OCI-LY7 (cell line): ENCODE data around the gene GFAP. TPM values are rescaled to one million over a fixed set of nuclear protein-coding genes. Genes with fewer than 3 reads are reported as not detected.

Source experiments
- BruUV-seq: library from RNA; stranded (reverse); fragments of 400-500 nt; replicated peaks from 2 replicates; lab custom pipeline; 2021; lab: Mats Ljungman, UMichigan
- CTCF ChIA-PET: fragments of 300-600 bp; sonication (Branson Sonifier 250); formaldehyde crosslinking; loops from one replicate; lab custom pipeline; 2022; ENCODE audit warnings: antibody characterized with exemption; ENCODE audit not compliant: unreplicated experiment; lab: Charles Lee
- POLR2A ChIA-PET: fragments of 300-600 bp; sonication (Branson Sonifier 250); formaldehyde crosslinking; loops from one replicate; lab custom pipeline; 2022; ENCODE audit warnings: antibody characterized with exemption; lab: Charles Lee
- DNase-seq: peaks from one replicate; pipeline ENCODE4 v3.0.0-alpha.2; 2015; ENCODE audit warnings: low spot score
- H2AFZ ChIP-seq: fragments of 200-600 bp; sonication (generic), shearing (Covaris generic); 2 replicates; pipeline ENCODE4 v1.6.1; 2014; ENCODE audit warnings: mild to moderate bottlenecking, antibody characterized with exemption, low read length, moderate library complexity
- H3K27ac ChIP-seq: fragments of 200-600 bp; sonication (generic); 2 replicates; pipeline ENCODE4 v1.5.1; 2014; ENCODE audit warnings: mixed run types, low read depth, mild to moderate bottlenecking, moderate library complexity, low read length, inconsistent platforms; ENCODE audit not compliant: poor library complexity, severe bottlenecking
- H3K36me3 ChIP-seq: fragments of 200-600 bp; sonication (generic); 2 replicates; pipeline ENCODE4 v1.6.1; 2014; ENCODE audit warnings: mild to moderate bottlenecking, antibody characterized with exemption, low read length, moderate library complexity, mixed read lengths; ENCODE audit not compliant: insufficient read depth
- H3K4me1 ChIP-seq: fragments of 200-600 bp; sonication (generic); 2 replicates; pipeline ENCODE4 v1.5.1; 2014; ENCODE audit warnings: mild to moderate bottlenecking, low read length; ENCODE audit not compliant: insufficient read depth, poor library complexity, severe bottlenecking
- H3K4me2 ChIP-seq: fragments of 200-600 bp; sonication (generic); 2 replicates; pipeline ENCODE4 v1.6.1; 2014; ENCODE audit warnings: mild to moderate bottlenecking, low read length
- H3K4me3 ChIP-seq: fragments of 200-600 bp; sonication (generic); 2 replicates; pipeline ENCODE4 v1.5.1; 2014; ENCODE audit warnings: mild to moderate bottlenecking, low read depth, low read length; ENCODE audit not compliant: poor library complexity, severe bottlenecking
- H3K79me2 ChIP-seq: fragments of 200-600 bp; sonication (generic); 2 replicates; pipeline ENCODE4 v1.6.1; 2016; ENCODE audit warnings: low read depth, mild to moderate bottlenecking, low read length, moderate library complexity, mixed read lengths; ENCODE audit not compliant: insufficient read depth
- H3K9me2 ChIP-seq: fragments of 200-600 bp; sonication (generic); 2 replicates; pipeline ENCODE4 v1.6.1; 2016; ENCODE audit warnings: mild to moderate bottlenecking, low read length, mixed read lengths; ENCODE audit not compliant: insufficient read depth
- H3K9me3 ChIP-seq: fragments of 200-600 bp; sonication (generic); 2 replicates; pipeline ENCODE4 v1.6.1; 2014; ENCODE audit warnings: mild to moderate bottlenecking, mixed run types, low read length, mixed read lengths
- H4K20me1 ChIP-seq: fragments of 200-600 bp; sonication (generic); 2 replicates; pipeline ENCODE4 v1.6.1; 2014; ENCODE audit warnings: mild to moderate bottlenecking, antibody characterized with exemption, low read length, moderate library complexity, mixed read lengths; ENCODE audit not compliant: insufficient read depth
- CTCF ChIP-seq: fragments of 200-600 bp; sonication (generic); conservative IDR thresholded peaks from 2 replicates; pipeline ENCODE4 v1.5.1; 2014; ENCODE audit warnings: mild to moderate bottlenecking, antibody characterized with exemption, low read length, moderate library complexity, mixed read lengths
- EZH2phosphoT487 ChIP-seq: fragments of 200-600 bp; sonication (generic); IDR thresholded peaks from 2 replicates; pipeline ENCODE4 v1.6.1; 2018; ENCODE audit warnings: low read depth, borderline replicate concordance, mild to moderate bottlenecking, mixed run types, antibody characterized with exemption, low read length, moderate library complexity, mixed read lengths
- intact Hi-C: fragments of 100-400 bp; cut with micrococcal nuclease; formaldehyde crosslinking; loops from one replicate; pipeline ENCODE4 v1.10.0; 2022; ENCODE audit not compliant: unreplicated experiment
- total RNA-seq, 2 experiments: library from RNA; depleted of rRNA in 1 of 2; stranded (reverse); fragments of >200 nt in 1 of 2; shearing (Covaris generic) in 1 of 2; gene quantifications; 2 replicates each; pipeline ENCODE4 v1.2.3, GENCODE V29; 2014 to 2022

The GFAP gene
- total RNA-seq, 2 experiments from 2014 or later, result not detected

GRCh38 chr17:44878627-44879221 lies 36.6 kb downstream of the GFAP start:
- Histone ChIP-seq H3K27ac (no peak overlapping the region), H3K79me2 (no peaks in the 10 kb centered on the region), H3K4me2 (no peak overlapping the region), H3K36me3 (peaks cover 91% of the 10 kb centered on the region), H3K9me3 (no peaks in the 10 kb centered on the region), H2AFZ (no peak overlapping the region), H3K4me1 (no peaks in the 10 kb centered on the region), H3K9me2 (no peaks in the 10 kb centered on the region), H4K20me1 (no peaks in the 10 kb centered on the region), H3K4me3 (no peak overlapping the region)
- POLR2A ChIA-PET, result interaction anchor here (0.5 kb wide), 1 partner anchor 163 kb away, joined by 4 read pairs; no protein-coding TSS in a partner anchor
- TSS peak; percentile 37 for BruUV-seq
- intact Hi-C loops, result no loop called here
- TF ChIP-seq CTCF, result peak; percentile 90
- TF ChIP-seq EZH2phosphoT487, result no peak
- DNase-seq, result peak; percentile 50
- CTCF ChIA-PET, result no interaction called here

GRCh38 chr17:44877121-44877520 lies 38.2 kb downstream of the GFAP start:
- DNase-seq, result no peak
- Histone ChIP-seq H3K9me3 (no peaks in the 10 kb centered on the region), H3K4me1 (no peaks in the 10 kb centered on the region), H3K27ac (no peak overlapping the region), H3K79me2 (no peaks in the 10 kb centered on the region), H2AFZ (no peak overlapping the region), H3K4me2 (no peak overlapping the region), H3K4me3 (no peak overlapping the region), H3K9me2 (no peaks in the 10 kb centered on the region), H4K20me1 (no peaks in the 10 kb centered on the region), H3K36me3 (peaks cover 89% of the 10 kb centered on the region)
- ChIA-PET POLR2A (interaction anchor here (0.5 kb wide), 1 partner anchor 109 kb away, joined by 4 read pairs; no protein-coding TSS in a partner anchor), CTCF (no interaction called here)
- intact Hi-C loops, result no loop called here
- TF ChIP-seq EZH2phosphoT487 (no peak), CTCF (no peak)
- BruUV-seq, result no TSS peak

GRCh38 chr17:44875761-44876160 lies 39.5 kb downstream of the GFAP start:
- Histone ChIP-seq H3K79me2 (no peaks in the 10 kb centered on the region), H3K4me3 (no peak overlapping the region), H3K36me3 (peaks cover 91% of the 10 kb centered on the region), H3K4me2 (no peak overlapping the region), H3K9me2 (no peaks in the 10 kb centered on the region), H2AFZ (no peak overlapping the region), H3K27ac (no peak overlapping the region), H3K9me3 (no peaks in the 10 kb centered on the region), H3K4me1 (no peaks in the 10 kb centered on the region), H4K20me1 (no peaks in the 10 kb centered on the region)
- TF ChIP-seq EZH2phosphoT487, result no peak
- TF ChIP-seq CTCF, result no peak
- ChIA-PET CTCF (no interaction called here), POLR2A (no interaction called here)
- no peak for DNase-seq
- intact Hi-C loops, result no loop called here
- BruUV-seq, result no TSS peak
